Renal pelvis (tissue), 12 donors: Measurements from ENCODE around the gene MKRN3. TPM values are rescaled to one million over a fixed set of nuclear protein-coding genes. Genes with fewer than 3 reads are reported as not detected.

Experiments used
- DNase-seq: peaks from one replicate; pipeline ENCODE4 v3.0.0-alpha.2; 2013
- long read RNA-seq, 16 experiments: transcript quantifications; one replicate each; lab custom pipeline, GENCODE V29; 2026
- polyA plus RNA-seq, 3 donors: library from polyadenylated mRNA; unstranded; fragments of 120-200 nt; gene quantifications; one replicate each; pipeline ENCODE4 v1.2.1, GENCODE V29; 2013; ENCODE audit not compliant: insufficient read length in 3 of 3

Gene MKRN3
- polyA plus RNA-seq, result 1 to 10 TPM in 2 of 3 donors, under 1 TPM in 1; 0.36 to 2.0 (median 1.2) TPM
- long read RNA-seq, donor 1, result 0 reads
- long read RNA-seq, donor 2, result 0 reads
- long read RNA-seq, donor 3, result 0 reads
- long read RNA-seq, donor 4, partial matches to known transcripts, result 0 of 1 reads
- long read RNA-seq, donor 4, other reads (novel, unspliced or antisense), result 0 of 1 reads
- long read RNA-seq, donor 5, result 0 reads
- long read RNA-seq, donor 6, partial matches to known transcripts, result 0 of 1 reads
- long read RNA-seq, donor 6, other reads (novel, unspliced or antisense), result 0 of 1 reads
- long read RNA-seq, donor 7, partial matches to known transcripts, result 0 of 3 reads
- long read RNA-seq, donor 7, other reads (novel, unspliced or antisense), result 0 of 3 reads
- long read RNA-seq, donor 8, result 0 reads
- long read RNA-seq, donor 9, partial matches to known transcripts, result 0 of 2 reads
- long read RNA-seq, donor 9, other reads (novel, unspliced or antisense), result 0 of 2 reads
- long read RNA-seq, donor 10, result 0 reads
- long read RNA-seq, donor 11, partial matches to known transcripts, result 0 of 1 reads
- long read RNA-seq, donor 11, other reads (novel, unspliced or antisense), result 0 of 1 reads
- long read RNA-seq, donor 12, partial matches to known transcripts, result 0 of 2 reads
- long read RNA-seq, donor 12, other reads (novel, unspliced or antisense), result 0 of 2 reads
- long read RNA-seq, donor 13, partial matches to known transcripts, result 0 of 1 reads
- long read RNA-seq, donor 13, other reads (novel, unspliced or antisense), result 0 of 1 reads
- long read RNA-seq, donor 14, result 0 reads
- long read RNA-seq, donor 15, result 0 reads
- long read RNA-seq, donor 16, partial matches to known transcripts, result 0 of 1 reads
- long read RNA-seq, donor 16, other reads (novel, unspliced or antisense), result 0 of 1 reads

DNA sequence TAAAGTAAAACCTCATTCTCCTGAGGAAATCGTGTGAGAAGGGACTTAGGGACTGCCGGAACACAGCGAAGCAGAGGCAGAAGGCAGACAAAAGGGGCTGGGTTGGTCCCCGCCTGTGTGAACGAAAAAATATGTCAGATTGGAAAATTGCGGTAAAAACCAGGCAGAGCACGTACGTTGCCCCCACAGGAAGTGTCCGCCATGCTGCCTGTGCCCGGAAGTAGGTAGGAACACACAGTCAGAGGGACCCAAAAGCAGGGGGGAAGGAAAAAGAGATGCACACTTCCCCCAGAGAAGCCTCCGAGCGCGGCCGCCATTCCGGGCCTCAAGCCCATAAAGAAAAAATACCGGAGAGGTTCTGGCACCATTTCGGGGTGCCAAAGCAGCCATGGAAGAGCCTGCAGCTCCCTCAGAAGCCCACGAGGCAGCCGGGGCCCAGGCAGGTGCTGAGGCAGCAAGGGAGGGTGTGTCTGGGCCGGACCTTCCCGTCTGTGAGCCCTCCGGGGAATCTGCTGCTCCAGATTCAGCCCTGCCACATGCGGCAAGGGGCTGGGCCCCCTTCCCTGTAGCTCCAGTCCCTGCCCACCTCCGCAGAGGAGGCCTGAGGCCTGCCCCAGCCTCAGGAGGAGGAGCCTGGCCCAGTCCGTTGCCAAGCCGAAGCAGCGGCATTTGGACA lies at the start of gene MKRN3:
Gene MKRN3 (plus strand): TSS at position 280 of the 676 bp plus-strand sequence. CDS start 109 bp downstream, at position 389.
- peak; percentile 22 for DNase-seq

DNA sequence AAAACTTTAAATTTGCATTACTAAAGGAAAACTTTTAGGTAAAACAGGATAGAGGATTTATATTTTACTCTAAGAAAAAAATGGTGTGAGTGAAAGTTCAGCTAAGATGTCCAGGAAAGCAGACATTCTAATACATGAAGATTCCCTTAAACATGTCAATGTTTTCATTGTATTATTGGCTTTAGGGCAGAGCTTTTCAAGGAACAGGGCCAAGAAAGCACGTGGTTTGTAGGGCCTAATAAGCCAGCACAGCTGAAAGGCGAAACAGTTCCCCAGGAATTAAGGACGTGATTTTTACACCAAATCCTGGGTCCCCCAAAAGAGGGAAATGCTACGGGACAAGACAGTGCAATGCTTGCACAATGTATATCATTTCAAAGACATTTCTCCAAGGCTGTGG lies 48.6 kb upstream of the MKRN3 start:
- no peak for DNase-seq

DNA sequence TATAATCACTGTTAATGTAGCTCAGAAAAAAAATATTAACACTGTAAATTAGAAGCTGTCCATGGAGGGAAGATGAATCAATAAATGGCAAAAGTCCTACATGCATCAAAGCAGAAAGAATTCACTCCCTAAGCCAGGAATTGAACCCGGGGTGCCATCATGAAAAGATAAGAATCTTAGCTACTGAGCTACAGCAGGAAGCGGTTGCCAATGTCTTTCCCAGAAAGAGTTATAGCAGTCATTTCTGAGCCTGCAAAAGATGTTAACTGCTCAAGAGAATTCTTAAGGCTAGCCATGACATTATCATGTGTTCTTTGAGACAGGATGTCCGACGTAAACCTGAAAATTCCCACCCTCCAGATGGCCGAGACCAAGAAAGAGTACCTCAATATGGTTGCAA lies 47.4 kb upstream of the MKRN3 start:
- DNase-seq, result no peak

DNA sequence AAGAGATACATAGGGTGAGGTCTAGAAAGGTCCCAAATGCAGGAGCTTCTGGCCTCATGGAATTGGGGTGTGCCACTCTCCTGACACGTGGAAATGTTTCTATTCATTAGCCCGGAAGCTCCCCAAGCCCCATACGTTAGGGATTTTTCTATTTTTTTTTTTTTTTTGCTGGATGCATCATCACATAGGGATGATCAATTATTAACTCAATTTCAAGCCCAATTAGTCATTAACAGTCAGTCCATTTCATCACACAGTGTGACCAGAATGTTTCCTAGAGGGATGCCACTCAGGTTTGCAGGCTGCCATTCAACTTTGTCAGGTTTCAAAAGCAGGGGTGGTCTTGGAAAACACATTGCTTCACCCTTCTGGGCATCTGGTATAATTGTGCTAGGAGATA lies 40.7 kb upstream of the MKRN3 start:
- DNase-seq, result no peak

DNA sequence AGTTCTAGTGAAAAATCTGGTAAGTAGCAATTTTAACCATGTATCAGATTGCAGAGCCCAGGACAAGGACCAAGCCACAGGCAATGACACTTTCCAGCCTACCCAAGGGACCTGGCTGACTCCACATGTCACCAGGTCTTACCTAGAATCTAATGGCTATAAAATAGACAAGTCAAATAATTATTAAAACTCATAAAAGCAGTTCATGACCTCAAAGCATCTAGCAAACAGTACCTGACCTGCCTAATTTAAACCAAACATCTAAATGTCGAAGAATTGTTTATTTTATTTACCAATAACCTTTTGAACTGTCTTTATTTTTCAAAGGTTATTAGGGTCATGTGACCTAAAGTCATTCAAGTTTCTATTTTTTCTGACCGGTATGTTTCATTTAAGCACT lies 35.6 kb upstream of the MKRN3 start:
- no peak for DNase-seq

DNA sequence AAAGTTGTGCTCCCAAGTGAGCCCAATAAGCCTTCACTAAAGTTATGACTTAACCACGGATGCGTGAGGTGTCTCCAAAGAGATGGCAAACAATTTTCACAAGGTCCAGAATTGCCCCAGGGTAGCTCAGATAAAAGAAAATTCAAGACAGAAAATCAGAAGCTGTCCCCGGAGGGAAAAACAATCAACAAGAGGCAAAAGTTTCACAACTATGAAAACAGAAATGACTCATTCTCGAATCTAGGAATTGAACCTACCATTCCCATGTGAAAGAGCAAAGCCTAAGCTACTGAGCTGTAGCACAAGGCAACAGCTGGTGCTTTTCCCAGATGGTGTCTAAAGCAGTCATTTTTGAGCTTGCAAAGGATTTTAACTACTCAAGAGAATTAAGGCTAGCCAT lies 33.5 kb upstream of the MKRN3 start:
- DNase-seq, result peak; percentile 3

DNA sequence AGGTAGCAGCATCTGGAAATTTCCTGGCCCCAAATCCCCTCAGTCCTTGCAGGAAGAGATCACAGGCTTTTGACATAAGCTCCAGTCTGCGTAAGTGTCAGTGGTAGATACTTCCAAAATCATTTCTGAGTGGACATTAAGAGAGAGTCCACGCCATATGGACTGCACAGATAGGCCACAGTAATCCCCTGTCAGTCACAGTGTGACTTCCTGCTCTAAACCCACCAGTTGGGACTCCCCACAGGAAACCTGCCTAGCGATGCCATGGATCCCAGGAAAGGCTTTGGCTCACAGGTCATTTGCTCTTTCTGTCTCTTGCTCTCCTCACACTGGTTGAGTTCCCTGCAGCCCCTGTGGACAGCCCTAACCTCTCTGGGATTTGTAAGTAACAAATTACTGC lies 28.8 kb upstream of the MKRN3 start:
- no peak for DNase-seq

DNA sequence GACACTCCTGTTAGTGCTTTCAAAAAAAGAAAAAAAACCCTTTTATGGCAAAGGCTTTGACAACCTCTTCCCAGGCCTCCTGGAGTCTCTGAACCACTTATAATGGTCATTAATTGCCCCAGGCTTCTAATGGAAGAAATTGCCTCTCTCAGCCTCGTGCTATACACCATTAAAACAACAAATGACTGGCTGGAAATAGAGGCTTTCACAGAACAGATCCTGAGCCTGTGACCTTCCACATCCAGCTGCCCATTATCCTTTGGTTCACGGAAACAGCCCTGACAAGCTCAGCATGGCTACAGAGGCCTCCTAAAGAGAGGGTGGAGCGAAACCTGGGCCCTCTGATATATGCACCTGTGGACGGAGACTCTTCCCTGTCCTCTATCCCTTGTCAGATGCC lies 26.8 kb upstream of the MKRN3 start:
- no peak for DNase-seq

DNA sequence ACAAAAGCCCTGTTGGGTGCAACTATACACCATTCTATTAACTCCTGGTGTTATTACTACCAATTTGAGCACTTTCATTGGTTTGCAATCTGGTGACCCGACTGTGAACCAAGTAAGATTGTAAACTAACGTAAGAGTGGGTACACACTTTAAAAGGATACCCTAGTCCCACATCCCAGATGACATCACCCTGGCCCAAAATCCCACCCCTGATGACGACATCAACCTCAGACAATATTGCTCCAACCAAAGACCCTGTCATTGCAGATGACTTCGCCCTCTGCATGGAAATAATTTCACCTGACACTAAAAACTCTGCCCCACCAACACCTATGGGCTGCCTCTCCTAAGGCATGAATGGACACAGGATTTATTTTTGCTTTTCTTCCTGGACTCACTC lies 25.6 kb upstream of the MKRN3 start:
- no peak for DNase-seq

DNA sequence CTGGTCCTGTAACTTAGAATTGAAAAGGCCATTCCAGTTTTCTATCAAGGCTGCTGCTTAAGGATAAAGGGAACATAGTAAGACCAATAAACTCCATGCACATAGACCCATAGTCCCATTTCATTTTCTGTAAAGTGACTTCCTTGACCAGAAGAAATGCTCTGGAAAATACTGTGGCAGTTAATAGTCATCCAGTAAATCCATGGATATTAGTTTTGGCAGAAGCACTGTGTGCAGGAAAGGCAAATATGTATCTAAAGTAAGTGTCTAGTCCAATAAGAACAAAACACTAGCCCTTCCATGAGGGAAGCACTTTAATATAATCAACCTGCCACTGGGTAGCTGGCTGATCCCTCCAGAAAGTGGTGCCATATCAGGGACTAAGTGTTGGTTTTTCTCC lies 19.3 kb upstream of the MKRN3 start:
- no peak for DNase-seq

DNA sequence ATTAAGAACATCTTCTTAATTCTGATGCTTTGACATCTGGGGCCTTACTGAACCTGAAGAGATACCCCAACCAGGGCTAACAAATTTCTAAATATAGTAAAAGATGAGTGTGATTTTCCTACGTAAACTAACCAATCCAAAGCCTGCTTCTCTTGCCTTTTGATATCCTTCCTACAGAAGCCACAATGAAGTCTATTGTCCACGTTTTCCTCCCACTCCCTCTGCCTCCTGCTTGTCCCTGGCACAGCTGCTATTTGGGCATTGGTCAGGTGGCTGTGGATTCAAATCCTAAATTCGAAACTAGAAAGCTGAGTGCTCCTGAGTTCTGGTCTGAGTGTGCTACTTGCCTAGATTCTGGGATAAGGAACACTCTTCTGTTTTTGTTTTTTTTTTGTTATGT lies 17.4 kb upstream of the MKRN3 start:
- DNase-seq, result no peak

DNA sequence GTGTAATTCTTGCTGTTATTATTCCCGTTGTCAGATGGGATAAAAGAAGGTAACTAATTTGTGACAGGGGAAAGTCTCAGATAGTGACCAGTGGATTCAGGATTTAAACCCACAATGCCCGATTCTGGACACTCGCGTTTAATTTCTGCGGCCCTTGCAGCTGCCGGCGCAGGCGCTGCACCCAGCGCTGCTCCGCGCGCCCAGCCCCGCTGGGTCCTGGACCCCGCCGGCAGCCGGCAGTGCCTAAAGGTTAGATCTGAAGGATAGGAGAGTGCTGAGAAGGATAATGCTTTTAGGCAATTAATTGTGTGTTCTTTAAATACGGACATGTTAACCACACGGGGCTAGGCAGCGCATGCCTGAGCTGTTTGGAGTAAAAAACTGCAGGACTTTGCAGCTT lies 3.6 kb upstream of the MKRN3 start:
- DNase-seq, result no peak

DNA sequence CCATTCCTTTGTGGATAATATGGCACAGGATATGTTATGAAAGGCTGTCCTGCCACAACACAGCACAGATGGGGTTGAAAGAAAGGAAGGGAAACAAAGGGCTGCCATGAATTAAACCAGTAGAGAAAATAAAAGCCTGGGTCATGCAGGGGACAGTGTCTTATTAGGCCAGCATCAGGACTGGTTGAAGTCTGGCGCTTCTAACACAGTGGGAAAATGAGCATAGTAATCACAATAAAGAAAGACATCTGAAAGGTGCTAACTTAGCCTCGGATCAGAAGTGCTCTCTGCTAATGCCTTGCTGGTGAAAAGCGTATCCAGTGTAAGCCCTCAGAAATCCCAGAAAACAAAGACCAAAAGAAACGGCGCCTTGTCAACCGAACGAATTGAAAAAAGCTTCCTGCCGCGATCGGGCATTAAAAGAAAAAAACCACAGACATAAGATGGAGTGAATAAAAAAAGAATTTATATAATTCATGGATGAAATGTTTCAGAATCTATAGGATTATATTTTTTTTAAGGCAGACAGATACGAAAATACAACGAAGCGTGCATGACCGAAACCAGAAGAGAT lies 566 bp upstream of the MKRN3 start:
- no peak for DNase-seq

DNA sequence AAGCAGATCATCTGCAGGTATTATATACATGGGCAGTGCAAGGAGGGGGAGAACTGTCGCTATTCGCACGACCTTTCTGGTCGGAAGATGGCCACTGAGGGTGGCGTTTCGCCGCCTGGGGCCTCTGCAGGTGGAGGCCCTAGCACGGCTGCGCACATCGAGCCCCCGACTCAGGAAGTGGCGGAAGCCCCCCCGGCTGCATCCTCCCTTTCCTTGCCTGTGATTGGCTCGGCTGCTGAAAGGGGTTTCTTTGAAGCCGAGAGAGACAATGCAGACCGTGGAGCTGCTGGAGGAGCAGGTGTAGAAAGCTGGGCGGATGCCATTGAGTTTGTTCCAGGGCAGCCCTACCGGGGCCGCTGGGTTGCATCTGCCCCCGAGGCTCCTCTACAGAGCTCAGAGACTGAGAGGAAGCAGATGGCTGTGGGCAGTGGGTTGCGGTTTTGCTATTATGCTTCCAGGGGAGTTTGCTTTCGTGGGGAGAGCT lies 639 bp downstream of the MKRN3 start:
- DNase-seq, result no peak

DNA sequence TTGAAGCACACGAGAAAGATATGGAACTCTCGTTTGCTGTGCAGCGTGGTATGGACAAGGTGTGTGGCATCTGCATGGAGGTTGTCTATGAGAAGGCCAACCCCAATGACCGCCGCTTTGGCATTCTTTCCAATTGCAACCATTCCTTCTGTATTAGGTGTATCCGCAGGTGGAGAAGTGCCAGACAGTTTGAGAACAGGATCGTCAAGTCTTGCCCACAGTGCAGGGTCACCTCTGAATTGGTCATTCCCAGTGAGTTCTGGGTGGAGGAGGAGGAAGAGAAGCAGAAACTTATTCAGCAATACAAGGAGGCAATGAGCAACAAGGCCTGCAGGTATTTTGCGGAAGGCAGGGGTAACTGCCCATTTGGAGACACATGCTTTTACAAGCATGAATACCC lies 1.2 kb downstream of the MKRN3 start:
- no peak for DNase-seq

DNA sequence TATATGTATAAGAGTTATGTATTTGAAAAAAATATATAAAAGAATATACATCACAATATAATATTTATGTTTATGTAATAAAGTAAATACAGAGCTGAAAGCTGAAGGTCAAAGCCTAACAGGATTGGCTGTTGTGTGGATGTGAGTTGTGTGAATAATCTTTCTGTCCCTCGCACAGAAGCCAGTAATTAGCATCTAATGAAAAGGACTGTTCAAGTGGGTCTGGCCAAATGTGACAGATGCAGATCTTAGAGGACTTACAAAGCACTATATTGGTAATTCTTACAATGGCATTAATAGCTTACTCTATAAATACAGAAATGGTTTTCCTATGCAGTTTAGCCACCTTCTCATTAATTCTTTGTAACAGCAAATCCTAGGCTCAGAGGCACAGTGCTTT lies 2.4 kb downstream of the MKRN3 start:
- no peak for DNase-seq

DNA sequence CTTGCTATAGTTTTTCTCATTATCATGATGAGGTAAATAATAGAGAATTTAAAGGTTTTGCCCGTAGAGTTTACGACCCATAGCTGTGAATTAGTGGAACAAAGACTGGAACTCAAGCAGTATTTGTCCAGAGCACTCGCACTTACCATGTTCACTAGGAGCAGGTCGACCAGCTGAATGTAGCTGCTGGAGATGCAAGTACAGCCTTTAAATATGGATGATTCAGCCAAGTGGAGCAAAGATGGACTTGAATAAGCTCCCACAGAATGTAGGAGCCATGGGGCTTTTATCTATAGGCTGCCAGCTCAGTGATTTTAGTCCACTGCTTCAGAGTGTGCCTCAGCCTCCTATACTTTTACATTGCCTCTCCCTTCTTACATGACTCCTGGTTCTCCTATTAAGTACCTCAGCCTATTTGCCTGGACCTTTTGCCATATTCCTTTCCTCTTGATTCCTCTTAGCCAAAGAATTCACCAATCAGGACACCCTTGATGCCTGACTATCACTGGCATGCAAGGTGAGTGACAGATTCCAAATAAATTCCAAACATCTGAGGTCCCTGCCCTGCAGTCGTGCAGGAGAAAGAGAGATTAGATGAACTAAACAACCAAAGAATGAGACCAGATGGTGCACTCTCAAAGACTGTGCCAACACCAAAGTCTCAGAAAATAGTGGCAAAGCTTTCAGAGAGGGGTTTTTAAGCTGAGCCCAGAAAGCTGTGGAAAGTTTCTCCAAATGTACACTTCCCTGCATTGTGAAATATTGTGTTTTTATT lies 3.9 kb downstream of the MKRN3 start:
- DNase-seq, result no peak

DNA sequence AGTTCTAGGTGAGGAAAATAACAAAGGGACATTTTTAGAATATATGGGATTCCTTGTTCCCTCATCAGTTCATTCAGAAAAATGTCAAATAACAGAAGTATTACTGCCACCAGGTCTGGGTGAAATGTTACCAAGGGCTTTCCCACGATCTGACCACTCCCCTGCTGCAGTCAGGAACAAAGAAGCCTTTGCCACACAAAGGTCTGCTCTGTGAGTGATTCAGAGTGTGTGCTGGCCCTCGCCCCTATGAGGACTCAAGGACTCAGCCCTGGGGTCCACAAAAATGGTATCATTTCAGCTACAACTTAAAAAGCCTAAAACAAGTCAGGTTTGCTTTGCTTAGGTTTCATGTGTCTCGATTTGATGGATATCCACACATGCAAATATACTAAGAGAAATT lies 5.0 kb downstream of the MKRN3 start:
- DNase-seq, result no peak

DNA sequence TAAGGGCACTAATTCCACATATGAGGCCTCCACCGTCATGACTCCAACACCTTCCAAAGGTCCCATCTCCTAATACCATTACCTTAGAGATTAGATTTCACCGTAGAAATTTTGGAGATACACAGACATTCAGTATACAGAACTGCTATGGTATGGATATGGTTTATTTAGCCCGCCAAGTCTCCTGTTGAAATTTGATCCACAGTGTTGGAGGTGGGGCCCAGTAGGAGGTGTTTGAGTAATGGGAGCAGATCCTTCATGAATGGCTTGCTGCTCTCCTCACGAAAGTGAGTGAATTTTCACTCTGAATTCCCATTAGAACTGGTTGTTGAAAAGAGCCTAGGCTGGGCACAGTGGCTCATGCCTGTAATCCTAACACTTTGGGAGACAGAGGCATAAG lies 7.4 kb downstream of the MKRN3 start:
- no peak for DNase-seq

DNA sequence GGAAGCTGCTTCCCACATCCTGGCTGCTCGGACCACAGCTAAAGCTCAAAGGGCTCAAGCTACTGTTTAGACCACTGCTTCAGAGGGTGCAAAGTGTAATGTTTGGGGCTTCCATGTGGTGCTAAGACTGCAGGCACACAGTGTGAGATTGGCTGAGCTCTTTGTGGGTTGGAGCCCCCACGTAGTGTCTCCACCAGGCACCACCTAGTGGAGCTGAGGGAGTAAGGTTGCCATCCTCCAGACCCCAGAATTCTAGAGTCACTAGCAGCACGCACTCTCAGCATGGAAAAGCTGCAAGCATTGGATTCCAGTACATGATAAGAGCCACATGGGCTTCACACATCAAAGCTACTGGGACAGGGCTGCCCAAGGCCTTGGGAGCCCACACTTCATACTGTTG lies 9.3 kb downstream of the MKRN3 start:
- DNase-seq, result no peak

DNA sequence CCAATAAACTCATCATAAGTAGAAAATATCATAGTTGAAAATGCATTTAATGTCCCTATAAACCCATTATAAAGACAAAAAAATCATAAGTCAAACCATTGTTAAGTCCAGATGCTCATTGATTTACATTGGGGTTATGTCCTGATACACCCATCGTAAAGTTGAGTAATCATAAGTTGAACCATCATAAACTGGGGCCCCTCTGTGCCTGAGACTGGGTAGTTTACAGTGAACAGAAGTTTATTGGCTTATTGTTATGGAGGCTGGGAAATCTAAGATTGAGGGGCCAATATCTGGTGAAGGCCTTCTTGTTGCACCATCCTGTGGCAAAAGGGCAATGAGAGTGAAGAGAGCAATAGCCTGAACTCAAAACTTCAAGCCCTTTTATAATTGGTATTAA lies 10.6 kb downstream of the MKRN3 start:
- no peak for DNase-seq
